ENCODE results near the gene SRGAP3.

Gene SRGAP3

GRCh38 chr3:9207116-9207763 is 42.2 kb downstream of the SRGAP3 start:
- TF ChIP-seq, protein P1, sequence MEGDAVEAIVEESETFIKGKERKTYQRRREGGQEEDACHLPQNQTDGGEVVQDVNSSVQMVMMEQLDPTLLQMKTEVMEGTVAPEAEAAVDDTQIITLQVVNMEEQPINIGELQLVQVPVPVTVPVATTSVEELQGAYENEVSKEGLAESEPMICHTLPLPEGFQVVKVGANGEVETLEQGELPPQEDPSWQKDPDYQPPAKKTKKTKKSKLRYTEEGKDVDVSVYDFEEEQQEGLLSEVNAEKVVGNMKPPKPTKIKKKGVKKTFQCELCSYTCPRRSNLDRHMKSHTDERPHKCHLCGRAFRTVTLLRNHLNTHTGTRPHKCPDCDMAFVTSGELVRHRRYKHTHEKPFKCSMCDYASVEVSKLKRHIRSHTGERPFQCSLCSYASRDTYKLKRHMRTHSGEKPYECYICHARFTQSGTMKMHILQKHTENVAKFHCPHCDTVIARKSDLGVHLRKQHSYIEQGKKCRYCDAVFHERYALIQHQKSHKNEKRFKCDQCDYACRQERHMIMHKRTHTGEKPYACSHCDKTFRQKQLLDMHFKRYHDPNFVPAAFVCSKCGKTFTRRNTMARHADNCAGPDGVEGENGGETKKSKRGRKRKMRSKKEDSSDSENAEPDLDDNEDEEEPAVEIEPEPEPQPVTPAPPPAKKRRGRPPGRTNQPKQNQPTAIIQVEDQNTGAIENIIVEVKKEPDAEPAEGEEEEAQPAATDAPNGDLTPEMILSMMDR (IDR thresholded peaks at IDR 0.05; ENCODE audit: extremely low read depth, insufficient read depth, missing control alignments) = no peak
- in situ Hi-C loops (cut with MboI; ENCODE audit: low pct_unique_long_range_greater_than_20kb, low sequenced_read_pairs, unreplicated experiment) = no loop called here
- DNase-seq (ENCODE audit: low spot score) = no peak

GRCh38 chr3:9206287-9206686 is 43.2 kb downstream of the SRGAP3 start:
- DNase-seq (ENCODE audit: low spot score) = no peak
- TF ChIP-seq, protein P1 (IDR thresholded peaks at IDR 0.05; ENCODE audit: extremely low read depth, insufficient read depth, missing control alignments) = no peak
- in situ Hi-C loops (cut with MboI; ENCODE audit: low pct_unique_long_range_greater_than_20kb, low sequenced_read_pairs, unreplicated experiment) = no loop called here

GRCh38 chr3:9205345-9206143 is 43.9 kb downstream of the SRGAP3 start:
- in situ Hi-C loops (cut with MboI; ENCODE audit: low pct_unique_long_range_greater_than_20kb, low sequenced_read_pairs, unreplicated experiment) = no loop called here
- TF ChIP-seq, protein P1 (IDR thresholded peaks at IDR 0.05; ENCODE audit: extremely low read depth, insufficient read depth, missing control alignments) = no peak
- DNase-seq (ENCODE audit: low spot score) = no peak

GRCh38 chr3:9204253-9204992 is 45.0 kb downstream of the SRGAP3 start:
- in situ Hi-C loops (cut with MboI; ENCODE audit: low pct_unique_long_range_greater_than_20kb, low sequenced_read_pairs, unreplicated experiment) = no loop called here
- no peak for DNase-seq (ENCODE audit: low spot score)
- TF ChIP-seq, protein P1 (IDR thresholded peaks at IDR 0.05; ENCODE audit: extremely low read depth, insufficient read depth, missing control alignments) = no peak

DNA sequence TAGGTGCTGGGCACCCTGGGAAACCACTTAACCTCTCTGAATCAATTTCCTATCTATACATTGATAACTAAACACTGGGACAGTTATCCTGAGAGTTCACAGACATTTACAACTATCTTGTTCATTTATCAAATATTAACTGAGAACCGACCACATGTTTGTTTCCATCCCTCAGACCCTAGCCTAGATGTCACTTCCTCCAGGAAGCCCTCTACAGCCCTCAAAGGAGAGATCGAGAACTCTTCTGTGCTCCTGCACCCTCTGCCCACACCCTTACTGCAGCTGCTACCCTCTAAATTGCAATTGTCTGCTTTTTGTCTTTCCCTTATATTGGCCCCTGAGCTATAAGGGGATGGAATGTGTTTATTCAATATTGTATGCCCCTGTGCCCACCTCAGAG is 46.1 kb downstream of the SRGAP3 start:
- TF ChIP-seq, protein P1 (IDR thresholded peaks at IDR 0.05; ENCODE audit: extremely low read depth, insufficient read depth, missing control alignments) = no peak
- no peak for DNase-seq (ENCODE audit: low spot score)
- in situ Hi-C loops (cut with MboI; ENCODE audit: low pct_unique_long_range_greater_than_20kb, low sequenced_read_pairs, unreplicated experiment) = no loop called here

DNA sequence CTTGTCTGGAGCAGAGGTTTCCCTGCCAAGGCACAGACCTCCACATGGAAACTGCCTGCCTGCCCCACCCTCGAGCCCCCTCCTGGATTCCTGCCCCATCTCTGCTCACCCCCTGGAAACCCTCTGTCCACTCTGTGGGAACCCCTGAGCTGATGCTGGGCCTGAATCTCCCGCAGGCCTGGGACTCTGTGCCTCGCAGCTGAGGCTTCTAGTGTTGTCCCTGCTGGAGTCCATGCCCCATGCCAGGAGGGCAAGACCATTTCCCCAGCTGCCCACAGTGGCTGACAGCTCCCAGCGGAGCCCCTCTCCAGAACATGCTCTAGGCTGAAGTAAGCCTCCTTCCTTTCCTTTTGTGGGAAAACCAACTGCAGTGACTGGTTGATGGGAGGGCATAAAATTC is 46.9 kb downstream of the SRGAP3 start:
- in situ Hi-C loops (cut with MboI; ENCODE audit: low pct_unique_long_range_greater_than_20kb, low sequenced_read_pairs, unreplicated experiment) = no loop called here
- TF ChIP-seq, protein P1 (IDR thresholded peaks at IDR 0.05; ENCODE audit: extremely low read depth, insufficient read depth, missing control alignments) = no peak
- no peak for DNase-seq (ENCODE audit: low spot score)
